ENCODE results near the gene TMEM131.
"Not testable (repeated sequence)": the region's sequence is repeated elsewhere in the genome, so short reads cannot be mapped to it uniquely, and the experiment has no call there.

TMEM131 gene

GRCh38 chr2:97995734-97996624 is at the start of gene TMEM131:
TSS of gene TMEM131 (minus strand) at chr2:97995948. CDS start at chr2:97995662, 286 bp downstream.
- no peak for TF ChIP-seq CTCF (IDR thresholded peaks at IDR 0.05; ENCODE audit: borderline replicate concordance, insufficient read depth, low read depth, low read length)
- peak within 1 kb of the TSS; percentile 73 for H3K4me3 ChIP-seq (ENCODE audit: low read depth, low read length)

GRCh38 chr2:98044730-98045129 is 49.0 kb upstream of the TMEM131 start:
- not testable (repeated sequence) for H3K4me3 ChIP-seq (ENCODE audit: low read depth, low read length)

GRCh38 chr2:98043101-98043500 is 47.4 kb upstream of the TMEM131 start:
- H3K4me3 ChIP-seq (ENCODE audit: low read depth, low read length), result no peak overlapping the region
- no peak for TF ChIP-seq CTCF (IDR thresholded peaks at IDR 0.05; ENCODE audit: borderline replicate concordance, insufficient read depth, low read depth, low read length)

- H3K4me3 ChIP-seq (ENCODE audit: low read depth, low read length), result no peak overlapping the region
- no peak for TF ChIP-seq CTCF (IDR thresholded peaks at IDR 0.05; ENCODE audit: borderline replicate concordance, insufficient read depth, low read depth, low read length)
Observed at GRCh38 chr2:98040331-98040939, 44.7 kb upstream of the TMEM131 start.

- TF ChIP-seq CTCF (IDR thresholded peaks at IDR 0.05; ENCODE audit: borderline replicate concordance, insufficient read depth, low read depth, low read length), result no peak
- no peak overlapping the region for H3K4me3 ChIP-seq (ENCODE audit: low read depth, low read length)
Observed at GRCh38 chr2:98039085-98039756, 43.5 kb upstream of the TMEM131 start.

GRCh38 chr2:98037666-98038336 is 42.1 kb upstream of the TMEM131 start:
- no peak for TF ChIP-seq CTCF (IDR thresholded peaks at IDR 0.05; ENCODE audit: borderline replicate concordance, insufficient read depth, low read depth, low read length)
- H3K4me3 ChIP-seq (ENCODE audit: low read depth, low read length), result no peak overlapping the region

- H3K4me3 ChIP-seq (ENCODE audit: low read depth, low read length), result no peak overlapping the region
- no peak for TF ChIP-seq CTCF (IDR thresholded peaks at IDR 0.05; ENCODE audit: borderline replicate concordance, insufficient read depth, low read depth, low read length)
Observed at GRCh38 chr2:98037206-98037605, 41.5 kb upstream of the TMEM131 start.
